Stimulated activated CD8-positive, alpha-beta memory T cell treated with anti-CD3 and anti-CD28 coated beads, Interleukin-12 subunit alpha, Interleukin-12 subunit beta, amount 100 ng/mL, for 24 hours (primary cell): ENCODE measurements around the gene TFCP2L1.
"Not testable (repeated sequence)": the region's sequence is repeated elsewhere in the genome, so short reads cannot be mapped to it uniquely, and the experiment has no call there.

Experiments
- DNase-seq: peaks from one replicate; pipeline ENCODE4 v3.0.0-alpha.2; 2020; ENCODE audit errors: extremely low read depth

TFCP2L1 gene

GRCh38 chr2:121242175-121242875 is 42.7 kb downstream of the TFCP2L1 start:
- no peak for DNase-seq

- no peak for DNase-seq
These were observed 43.5 kb downstream of the TFCP2L1 start for GRCh38 chr2:121241466-121241865.

GRCh38 chr2:121240436-121240835 is 44.6 kb downstream of the TFCP2L1 start:
- DNase-seq = no peak

- no peak for DNase-seq
These were observed 45.0 kb downstream of the TFCP2L1 start for GRCh38 chr2:121239969-121240368.

- no peak for DNase-seq
These were observed 45.5 kb downstream of the TFCP2L1 start for GRCh38 chr2:121239471-121239870.

- DNase-seq = no peak
These were observed 46.2 kb downstream of the TFCP2L1 start for GRCh38 chr2:121238828-121239227.

- DNase-seq = no peak
These were observed 46.9 kb downstream of the TFCP2L1 start for GRCh38 chr2:121237980-121238665.

GRCh38 chr2:121237336-121237979 is 47.5 kb downstream of the TFCP2L1 start:
- DNase-seq = no peak

- no peak for DNase-seq
These were observed 48.3 kb downstream of the TFCP2L1 start for GRCh38 chr2:121236650-121237180.

GRCh38 chr2:121236101-121236640 is 48.8 kb downstream of the TFCP2L1 start:
- no peak for DNase-seq

- no peak for DNase-seq
These were observed 49.5 kb downstream of the TFCP2L1 start for GRCh38 chr2:121235542-121235941.

GRCh38 chr2:121234791-121235190 is 50.2 kb downstream of the TFCP2L1 start:
- no peak for DNase-seq

- DNase-seq = no peak
These were observed 50.9 kb downstream of the TFCP2L1 start for GRCh38 chr2:121234144-121234543.

GRCh38 chr2:121233486-121234110 is 51.4 kb downstream of the TFCP2L1 start:
- no peak for DNase-seq

- DNase-seq = no peak
These were observed 52.3 kb downstream of the TFCP2L1 start for GRCh38 chr2:121232626-121233265.

GRCh38 chr2:121231385-121232000 is 53.5 kb downstream of the TFCP2L1 start:
- no peak for DNase-seq

- no peak for DNase-seq
These were observed 56.5 kb downstream of the TFCP2L1 start for GRCh38 chr2:121228521-121228920.

- not testable (repeated sequence) for DNase-seq
These were observed 57.4 kb downstream of the TFCP2L1 start for GRCh38 chr2:121227381-121228144.

GRCh38 chr2:121225681-121226080 is 59.3 kb downstream of the TFCP2L1 start:
- DNase-seq = not testable (repeated sequence)

GRCh38 chr2:121220995-121221394 is 64.0 kb downstream of the TFCP2L1 start:
- no peak for DNase-seq
